Nephron (organoid): Measurements from ENCODE around the gene POU2F3.

Experiments
- H3K27ac Mint-ChIP-seq, 3 experiments: 2 replicates each; pipeline ENCODE4 v1.8.0; 2020; ENCODE audit warnings: mixed read lengths in 3 of 3, mild to moderate bottlenecking in 2 of 3, moderate library complexity in 1 of 3
- H3K27me3 Mint-ChIP-seq: 2 replicates; pipeline ENCODE4 v1.8.0; 2021; ENCODE audit warnings: low read depth, mild to moderate bottlenecking, moderate library complexity, mixed read lengths
- H3K36me3 Mint-ChIP-seq: 2 replicates; pipeline ENCODE4 v1.8.0; 2020; ENCODE audit warnings: low read depth, mixed read lengths
- H3K4me1 Mint-ChIP-seq: 2 replicates; pipeline ENCODE4 v1.8.0; 2020; ENCODE audit warnings: mixed read lengths
- H3K4me3 Mint-ChIP-seq, 3 experiments: 2 replicates each; pipeline ENCODE4 v1.8.0; 2020; ENCODE audit warnings: mild to moderate bottlenecking in 3 of 3, mixed read lengths in 3 of 3, moderate library complexity in 2 of 3
- H3K9me3 Mint-ChIP-seq: 2 replicates; pipeline ENCODE4 v1.8.0; 2020; ENCODE audit warnings: mixed read lengths
- TF ChIP-seq, protein P1 (sequence below), 3 experiments: fragments of 200-600 bp; sonication (generic); IDR thresholded peaks; one replicate each; pipeline ENCODE4 v1.5.0; 2021; ENCODE audit warnings: antibody characterized with exemption in 3 of 3; ENCODE audit not compliant: unreplicated experiment in 3 of 3

Gene POU2F3

GRCh38 chr11:120216426-120217102, 23.4 kb upstream of the POU2F3 start:
- TF ChIP-seq, protein P1, sequence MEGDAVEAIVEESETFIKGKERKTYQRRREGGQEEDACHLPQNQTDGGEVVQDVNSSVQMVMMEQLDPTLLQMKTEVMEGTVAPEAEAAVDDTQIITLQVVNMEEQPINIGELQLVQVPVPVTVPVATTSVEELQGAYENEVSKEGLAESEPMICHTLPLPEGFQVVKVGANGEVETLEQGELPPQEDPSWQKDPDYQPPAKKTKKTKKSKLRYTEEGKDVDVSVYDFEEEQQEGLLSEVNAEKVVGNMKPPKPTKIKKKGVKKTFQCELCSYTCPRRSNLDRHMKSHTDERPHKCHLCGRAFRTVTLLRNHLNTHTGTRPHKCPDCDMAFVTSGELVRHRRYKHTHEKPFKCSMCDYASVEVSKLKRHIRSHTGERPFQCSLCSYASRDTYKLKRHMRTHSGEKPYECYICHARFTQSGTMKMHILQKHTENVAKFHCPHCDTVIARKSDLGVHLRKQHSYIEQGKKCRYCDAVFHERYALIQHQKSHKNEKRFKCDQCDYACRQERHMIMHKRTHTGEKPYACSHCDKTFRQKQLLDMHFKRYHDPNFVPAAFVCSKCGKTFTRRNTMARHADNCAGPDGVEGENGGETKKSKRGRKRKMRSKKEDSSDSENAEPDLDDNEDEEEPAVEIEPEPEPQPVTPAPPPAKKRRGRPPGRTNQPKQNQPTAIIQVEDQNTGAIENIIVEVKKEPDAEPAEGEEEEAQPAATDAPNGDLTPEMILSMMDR (IDR thresholded peaks at IDR 0.05; ENCODE audit: unreplicated experiment in 3 of 3): no peak
- H3K9me3 Mint-ChIP-seq: no peaks in the 10 kb centered on the region
- H3K4me1 Mint-ChIP-seq: peaks cover 38% of the 10 kb centered on the region
- peak overlapping the region in 1 of 3 experiments; percentile 66 for H3K27ac Mint-ChIP-seq
- H3K27me3 Mint-ChIP-seq: peaks cover 13% of the 10 kb centered on the region
- no peak overlapping the region for H3K4me3 Mint-ChIP-seq
- peaks cover 24% of the 10 kb centered on the region for H3K36me3 Mint-ChIP-seq

DNA sequence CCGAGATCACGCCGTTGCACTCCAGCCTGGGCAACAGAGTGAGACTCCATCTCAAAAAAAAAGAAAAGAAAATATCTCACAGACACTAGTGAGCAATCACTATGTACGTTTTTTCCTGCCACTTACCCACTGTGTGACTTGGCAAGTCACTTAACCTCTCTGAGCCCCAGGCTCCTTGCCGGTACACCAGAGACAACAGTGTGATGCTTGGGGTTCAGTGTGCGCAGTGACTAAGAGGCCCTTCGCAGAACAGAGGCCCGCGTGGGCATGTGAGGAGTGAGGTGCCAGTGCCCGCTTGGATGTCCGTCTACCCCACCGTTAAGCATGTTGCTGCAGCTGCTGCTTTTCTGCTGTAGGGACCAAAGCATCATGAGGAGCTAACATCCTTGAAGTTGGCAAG, 22.4 kb upstream of the POU2F3 start:
- Mint-ChIP-seq H3K27me3 (peaks cover 13% of the 10 kb centered on the region), H3K4me3 (no peak overlapping the region), H3K4me1 (peaks cover 38% of the 10 kb centered on the region), H3K36me3 (peaks cover 24% of the 10 kb centered on the region), H3K9me3 (no peaks in the 10 kb centered on the region), H3K27ac (peak overlapping the region in 2 of 3 experiments; percentile 43 to 45)
- TF ChIP-seq, protein P1 (IDR thresholded peaks at IDR 0.05; ENCODE audit: unreplicated experiment in 3 of 3): no peak

GRCh38 chr11:120217941-120218694, 21.8 kb upstream of the POU2F3 start:
- Mint-ChIP-seq H3K4me3 (no peak overlapping the region), H3K36me3 (peaks cover 24% of the 10 kb centered on the region), H3K4me1 (peaks cover 33% of the 10 kb centered on the region), H3K9me3 (no peaks in the 10 kb centered on the region), H3K27me3 (peaks cover 9% of the 10 kb centered on the region), H3K27ac (peak overlapping the region in 2 of 3 experiments; percentile 45 to 82)
- TF ChIP-seq, protein P1 (IDR thresholded peaks at IDR 0.05; ENCODE audit: unreplicated experiment in 3 of 3): no peak

GRCh38 chr11:120218695-120219033, 21.3 kb upstream of the POU2F3 start:
- Mint-ChIP-seq H3K9me3 (no peaks in the 10 kb centered on the region), H3K4me3 (no peak overlapping the region), H3K27ac (peak overlapping the region in 1 of 3 experiments; percentile 82), H3K4me1 (peaks cover 33% of the 10 kb centered on the region), H3K27me3 (peaks cover 4% of the 10 kb centered on the region), H3K36me3 (peaks cover 24% of the 10 kb centered on the region)
- TF ChIP-seq, protein P1 (IDR thresholded peaks at IDR 0.05; ENCODE audit: unreplicated experiment in 3 of 3): no peak

DNA sequence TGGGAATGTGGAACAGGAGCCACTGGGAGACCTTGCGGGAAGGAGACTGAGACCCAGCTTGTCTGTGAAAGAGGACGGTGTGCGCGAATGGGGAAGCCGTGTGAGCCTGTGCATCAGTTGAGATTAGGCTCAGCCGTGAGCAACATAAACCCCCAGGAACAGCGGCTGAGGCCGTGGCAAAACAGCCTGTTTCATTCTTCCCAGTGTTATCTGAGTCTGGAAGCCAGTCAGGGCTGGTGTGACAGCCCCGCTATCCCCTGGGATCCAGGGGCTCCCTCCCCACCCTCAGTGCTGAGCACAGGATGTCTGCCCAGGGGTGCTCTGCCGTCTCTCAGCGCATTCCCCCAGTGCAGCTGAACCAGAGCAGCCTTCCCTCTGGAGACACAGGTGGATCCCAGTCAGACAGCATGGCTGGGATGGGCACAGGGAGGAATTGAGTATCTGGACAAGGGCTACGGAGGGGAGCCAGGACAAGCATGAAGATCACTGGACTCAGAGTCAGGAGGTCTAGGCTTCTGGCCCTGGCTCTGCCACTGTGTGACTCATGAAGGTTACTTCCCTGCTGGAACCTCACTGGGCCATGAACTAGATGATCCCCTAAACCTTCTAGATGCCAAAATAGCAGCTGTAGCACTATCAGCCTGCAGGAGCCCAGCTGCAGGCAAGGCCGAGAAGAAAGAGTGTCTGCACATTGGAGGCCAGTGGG, 20.6 kb upstream of the POU2F3 start:
- Mint-ChIP-seq H3K9me3 (no peaks in the 10 kb centered on the region), H3K27me3 (peaks cover 4% of the 10 kb centered on the region), H3K4me3 (no peak overlapping the region), H3K4me1 (peaks cover 31% of the 10 kb centered on the region), H3K36me3 (peaks cover 23% of the 10 kb centered on the region), H3K27ac (peak overlapping the region in 2 of 3 experiments; percentile 12 to 16)
- TF ChIP-seq, protein P1 (IDR thresholded peaks at IDR 0.05; ENCODE audit: unreplicated experiment in 3 of 3): no peak
